SH-SY5Y (cell line): ENCODE measurements around the gene WNT5A.

Source experiments
- GATA2 ChIP-seq: IDR thresholded peaks from 2 replicates; pipeline ENCODE4 v1.6.1; 2011; ENCODE audit warnings: mild to moderate bottlenecking, low read depth, low read length
- GATA3 ChIP-seq: IDR thresholded peaks from 2 replicates; pipeline ENCODE4 v1.6.1; 2011; ENCODE audit warnings: low read depth, mild to moderate bottlenecking, low read length, moderate library complexity

DNA sequence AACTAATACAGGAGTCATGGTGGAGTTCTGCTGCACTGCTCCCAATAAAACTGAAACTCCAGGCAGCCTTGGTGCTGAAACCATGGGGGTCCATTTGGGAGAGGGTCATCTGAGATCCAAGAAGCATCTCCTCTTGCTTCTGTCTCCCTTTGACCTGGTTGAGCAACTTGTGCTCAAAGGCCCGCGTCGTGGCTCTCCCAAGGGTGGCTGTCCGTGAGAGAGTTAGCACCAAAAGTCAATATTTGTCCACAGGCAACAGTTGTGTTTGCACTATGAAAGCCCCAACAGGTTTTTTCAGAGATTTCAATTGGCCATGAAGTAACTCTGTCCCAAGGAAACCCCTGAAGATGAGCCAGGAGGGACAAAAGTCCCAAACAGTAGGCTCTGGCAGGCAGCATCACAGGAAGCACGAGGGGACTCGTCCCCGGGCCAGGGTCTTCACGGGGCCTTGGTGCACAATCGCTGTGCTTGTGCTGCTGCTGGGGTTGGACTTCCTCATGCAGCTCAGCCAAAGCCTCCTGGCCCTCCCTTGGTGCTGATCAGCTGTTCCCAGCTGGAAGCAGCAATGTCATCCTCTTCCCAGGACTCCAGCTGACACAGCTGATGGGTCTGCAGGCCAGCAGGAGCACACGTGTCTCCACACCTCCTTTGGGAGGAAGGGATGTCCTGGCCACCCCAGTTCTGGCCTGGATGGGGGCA is 39.4 kb upstream of the WNT5A start:
- TF ChIP-seq GATA2, result no peak
- no peak for TF ChIP-seq GATA3
